B cell (primary cell): ENCODE results near the gene LRRC8D. TPM values are rescaled to one million over a fixed set of nuclear protein-coding genes. Genes with fewer than 3 reads are reported as not detected.

Source experiments
- ATAC-seq: fragments of 200-7000 bp; cut with Tn5 transposase; one replicate; pipeline ENCODE4 v1.10.0; 2021; ENCODE audit warnings: low read depth, mild to moderate bottlenecking, moderate number of reproducible peaks, moderate library complexity
- CTCF ChIA-PET: fragments of 350-600 bp; sonication (Branson Sonifier 250); formaldehyde crosslinking; loops from one replicate; lab custom pipeline; 2021; ENCODE audit warnings: antibody characterized with exemption, inconsistent platforms; lab: Charles Lee
- POLR2A ChIA-PET: fragments of 350-600 bp; sonication (Branson Sonifier 250); formaldehyde crosslinking; loops from one replicate; lab custom pipeline; 2021; ENCODE audit warnings: antibody characterized with exemption; lab: Charles Lee
- DNase-seq: peaks from one replicate; pipeline ENCODE4 v3.0.0; 2013
- H2AFZ ChIP-seq: 2 replicates; pipeline ENCODE4 v1.6.1; 2012; ENCODE audit warnings: mild to moderate bottlenecking, low read depth, low read length; ENCODE audit not compliant: insufficient read depth, poor library complexity, severe bottlenecking
- H3K27ac ChIP-seq, 2 donors: 1 replicate in 1 of 2; 2 replicates in 1 of 2; pipeline ENCODE4 v1.5.1; 2012 to 2013; ENCODE audit warnings: low read length in 2 of 2, mild to moderate bottlenecking in 2 of 2, moderate library complexity in 1 of 2
- H3K27me3 ChIP-seq, 4 experiments: fragments of 200-600 bp in 1 of 4; sonication (generic) in 1 of 4; replicated peaks in 1 of 4; 1 replicate in 2 of 4; 2 replicates in 2 of 4; pipeline versions ENCODE4 v1.6.1 to v1.7.0; 2013 to 2016; ENCODE audit warnings: low read length in 3 of 4, mild to moderate bottlenecking in 2 of 4, mixed read lengths in 1 of 4, moderate library complexity in 1 of 4; ENCODE audit not compliant: insufficient read depth in 4 of 4, control insufficient read depth in 3 of 4; ENCODE audit errors: control extremely low read depth in 1 of 4
- H3K36me3 ChIP-seq, 2 experiments: replicated peaks in 1 of 2; 1 replicate in 1 of 2; 2 replicates in 1 of 2; pipeline versions ENCODE4 v1.6.1 to v1.7.1; 2013; ENCODE audit warnings: low read length in 1 of 2; ENCODE audit not compliant: insufficient read depth in 2 of 2, control insufficient read depth in 1 of 2; ENCODE audit errors: control extremely low read depth in 1 of 2, extremely low read depth in 1 of 2
- H3K4me1 ChIP-seq, 2 donors: fragments of 200-600 bp in 1 of 2; sonication (generic) in 1 of 2; 1 replicate in 1 of 2; 2 replicates in 1 of 2; pipeline versions ENCODE4 v1.5.1 to v1.6.1; 2013 to 2017; ENCODE audit warnings: low read length in 2 of 2; ENCODE audit not compliant: control insufficient read depth in 2 of 2, insufficient read depth in 2 of 2
- H3K4me2 ChIP-seq: replicated peaks from 2 replicates; pipeline ENCODE3; 2012; ENCODE audit warnings: mild to moderate bottlenecking, low read depth, low read length; ENCODE audit not compliant: poor library complexity, severe bottlenecking
- H3K4me3 ChIP-seq, 5 experiments: fragments of 200-600 bp in 1 of 5; sonication (generic) in 1 of 5; 1 replicate in 3 of 5; 2 replicates in 2 of 5; pipeline versions ENCODE4 v1.5.1 to v1.7.0; 2011 to 2016; ENCODE audit warnings: low read length in 4 of 5, mild to moderate bottlenecking in 4 of 5, low read depth in 2 of 5, control low read depth in 1 of 5, moderate library complexity in 1 of 5; ENCODE audit not compliant: insufficient read depth in 1 of 5; ENCODE audit errors: control extremely low read depth in 1 of 5, extremely low read depth in 1 of 5
- H3K79me2 ChIP-seq: fragments of 200-600 bp; sonication (generic); one replicate; pipeline ENCODE4 v1.6.0; 2016; ENCODE audit warnings: low read length; ENCODE audit not compliant: control insufficient read depth, insufficient read depth
- H3K9ac ChIP-seq: fragments of 200-600 bp; sonication (generic); 2 replicates; pipeline ENCODE4 v1.6.1; 2017; ENCODE audit warnings: mild to moderate bottlenecking, low read length, moderate library complexity
- H3K9me3 ChIP-seq, 3 donors: one replicate each; pipeline versions ENCODE4 v1.6.1 to v1.7.1; 2013; ENCODE audit warnings: low read length in 2 of 3; ENCODE audit not compliant: control insufficient read depth in 2 of 3, insufficient read depth in 1 of 3; ENCODE audit errors: control extremely low read depth in 1 of 3
- H4K20me1 ChIP-seq: 2 replicates; pipeline ENCODE4 v1.6.0; 2012; ENCODE audit warnings: mild to moderate bottlenecking, low read length; ENCODE audit not compliant: insufficient read depth, control insufficient read depth, poor library complexity, severe bottlenecking
- H3K27ac Mint-ChIP-seq: one replicate; pipeline ENCODE4 v1.8.0; 2021; ENCODE audit warnings: mixed read lengths
- H3K27me3 Mint-ChIP-seq: one replicate; pipeline ENCODE4 v1.8.0; 2021; ENCODE audit warnings: mixed read lengths
- H3K4me1 Mint-ChIP-seq: one replicate; pipeline ENCODE4 v1.8.0; 2021; ENCODE audit warnings: mixed read lengths
- H3K4me3 Mint-ChIP-seq: one replicate; pipeline ENCODE4 v1.8.0; 2021; ENCODE audit warnings: mixed read lengths
- H3K9me3 Mint-ChIP-seq: one replicate; pipeline ENCODE4 v1.8.0; 2022; ENCODE audit warnings: mixed read lengths; ENCODE audit not compliant: insufficient read depth
- CTCF ChIP-seq: fragments of 200-600 bp; IDR thresholded peaks from one replicate; pipeline ENCODE4 v1.8.0; 2022; ENCODE audit warnings: antibody characterized with exemption, mild to moderate bottlenecking
- EZH2 ChIP-seq: IDR thresholded peaks from 2 replicates; pipeline ENCODE4 v1.6.1; 2012; ENCODE audit warnings: borderline replicate concordance, low read depth, mild to moderate bottlenecking, moderate library complexity, low read length; ENCODE audit not compliant: insufficient read depth, poor library complexity, severe bottlenecking
- WGBS: methylation state at CpG from one replicate; pipeline ENCODE4 v1.1.5; 2013; ENCODE audit warnings: missing lambda C conversion rate; ENCODE audit not compliant: insufficient coverage; 5-methylcytosine and 5-hydroxymethylcytosine counted together
- intact Hi-C: fragments of 100-400 bp; cut with micrococcal nuclease; formaldehyde crosslinking; loops from one replicate; pipeline ENCODE4 v1.10.0; 2022
- polyA plus RNA-seq: library from polyadenylated mRNA; depleted of rRNA; stranded (reverse); fragments of >200 nt; gene quantifications from 2 replicates; pipeline ENCODE4 v1.2.3, GENCODE V29; 2012
- total RNA-seq, 2 donors: library from RNA; stranded (reverse); fragments of 120-200 nt in 1 of 2; gene quantifications; 1 replicate in 1 of 2; 2 replicates in 1 of 2; pipeline versions ENCODE4 v1.2.3 to v1.2.4, GENCODE V29; 2013 to 2022

Gene LRRC8D
- total and polyA plus RNA-seq, 2 donors (not counting 1 experiment from before 2014, with no cell fraction given): 23.7 to 47.0 TPM

GRCh38 chr1:89930579-89930978 lies 109.7 kb downstream of the LRRC8D start:
- H3K36me3 ChIP-seq: peaks cover 0 to 20% of the 10 kb centered on the region in 2 experiments
- no peak for DNase-seq
- no peaks in the 10 kb centered on the region for H3K79me2 ChIP-seq
- no peak overlapping the region for H3K9ac ChIP-seq
- ChIA-PET POLR2A (no interaction called here), CTCF (no interaction called here)
- intact Hi-C loops: no loop called here
- TF ChIP-seq EZH2 (no peak), CTCF (no peak)
- Mint-ChIP-seq H3K9me3 (no peaks in the 10 kb centered on the region), H3K27ac (no peak overlapping the region), H3K27me3 (no peaks in the 10 kb centered on the region), H3K4me3 (no peak overlapping the region), H3K4me1 (peaks cover 26% of the 10 kb centered on the region)
- WGBS: 83% methylated on average over 1 of the region's 2 CpGs
- H3K4me1 ChIP-seq: peaks cover 0 to 8% of the 10 kb centered on the region in 2 donors
- no peak overlapping the region for H3K27ac ChIP-seq
- no peaks in the 10 kb centered on the region for H3K9me3 ChIP-seq
- H3K4me2 ChIP-seq: no peak overlapping the region
- ATAC-seq: no peak
- H3K4me3 ChIP-seq: no peak overlapping the region
- no peaks in the 10 kb centered on the region for H3K27me3 ChIP-seq
- H2AFZ ChIP-seq: no peak overlapping the region
- H4K20me1 ChIP-seq: no peaks in the 10 kb centered on the region

GRCh38 chr1:89931964-89932363 lies 111.1 kb downstream of the LRRC8D start:
- H3K4me2 ChIP-seq: no peak overlapping the region
- H3K27me3 Mint-ChIP-seq: no peaks in the 10 kb centered on the region
- H3K4me3 ChIP-seq: no peak overlapping the region
- no peaks in the 10 kb centered on the region for H4K20me1 ChIP-seq
- H3K27ac Mint-ChIP-seq: no peak overlapping the region
- H3K27ac ChIP-seq: no peak overlapping the region
- no peak overlapping the region for H2AFZ ChIP-seq
- TF ChIP-seq CTCF: no peak
- no peak for TF ChIP-seq EZH2
- WGBS: 100% methylated on average over 4 of the region's 4 CpGs
- H3K4me3 Mint-ChIP-seq: no peak overlapping the region
- H3K27me3 ChIP-seq: no peaks in the 10 kb centered on the region
- H3K79me2 ChIP-seq: no peaks in the 10 kb centered on the region
- POLR2A ChIA-PET: no interaction called here
- H3K9me3 ChIP-seq: no peaks in the 10 kb centered on the region
- peaks cover 0 to 20% of the 10 kb centered on the region in 2 experiments for H3K36me3 ChIP-seq
- intact Hi-C loops: no loop called here
- no peaks in the 10 kb centered on the region for H3K9me3 Mint-ChIP-seq
- H3K4me1 Mint-ChIP-seq: peaks cover 26% of the 10 kb centered on the region
- ATAC-seq: no peak
- H3K4me1 ChIP-seq: peaks cover 0 to 8% of the 10 kb centered on the region in 2 donors
- CTCF ChIA-PET: interaction anchor here (0.9 kb wide), 1 partner anchor 19 kb away, joined by 3 read pairs; no protein-coding TSS in a partner anchor
- H3K9ac ChIP-seq: no peak overlapping the region
- no peak for DNase-seq
